Keratinocyte (primary cell): ENCODE measurements around the gene MTA1. TPM values are rescaled to one million over a fixed set of nuclear protein-coding genes. Genes with fewer than 3 reads are reported as not detected.

ENCODE experiments used
- DNase-seq: peaks from one replicate; pipeline ENCODE4 v3.0.0-alpha.2; 2011; ENCODE audit warnings: low read depth, missing footprints, low spot score
- FAIRE-seq: peaks from 2 replicates; lab custom pipeline; 2011; peaks lifted over from hg19 to GRCh38; lab: Jason Lieb, UNC
- H2AFZ ChIP-seq: 2 replicates; pipeline ENCODE4 v1.6.0; 2012; ENCODE audit warnings: low read length, control low read depth, inconsistent platforms; ENCODE audit not compliant: control insufficient read depth
- H3K27ac ChIP-seq: 2 replicates; pipeline ENCODE4 v1.5.1; 2011; ENCODE audit warnings: low read length; ENCODE audit not compliant: control insufficient read depth, insufficient read depth
- H3K27me3 ChIP-seq: 3 replicates; pipeline ENCODE4 v1.6.0; 2011; ENCODE audit warnings: low read length; ENCODE audit not compliant: control insufficient read depth, insufficient read depth; ENCODE audit errors: extremely low read depth
- H3K36me3 ChIP-seq, 2 experiments: 2 replicates in 1 of 2; 3 replicates in 1 of 2; pipeline ENCODE4 v1.5.1; 2011; ENCODE audit warnings: low read length in 2 of 2, mild to moderate bottlenecking in 1 of 2; ENCODE audit not compliant: control insufficient read depth in 2 of 2, insufficient read depth in 2 of 2; ENCODE audit errors: extremely low read depth in 1 of 2
- H3K4me1 ChIP-seq: 3 replicates; pipeline ENCODE4 v1.5.1; 2011; ENCODE audit warnings: low read length; ENCODE audit not compliant: control insufficient read depth, insufficient read depth; ENCODE audit errors: extremely low read depth
- H3K4me2 ChIP-seq: 3 replicates; pipeline ENCODE4 v1.6.0; 2011; ENCODE audit warnings: low read depth, low read length; ENCODE audit not compliant: control insufficient read depth, insufficient read depth; ENCODE audit errors: extremely low read depth
- H3K4me3 ChIP-seq, 3 experiments: fragments of 200-600 bp in 1 of 3; sonication (generic) in 1 of 3; 2 replicates in 2 of 3; 3 replicates in 1 of 3; pipeline ENCODE4 v1.5.1; 2011 to 2016; ENCODE audit warnings: low read length in 3 of 3, mild to moderate bottlenecking in 3 of 3, control low read depth in 2 of 3, inconsistent platforms in 1 of 3, low read depth in 1 of 3, mixed read lengths in 1 of 3, mixed run types in 1 of 3, moderate library complexity in 1 of 3; ENCODE audit not compliant: control insufficient read depth in 2 of 3, insufficient read depth in 2 of 3; ENCODE audit errors: extremely low read depth in 1 of 3
- H3K79me2 ChIP-seq: 2 replicates; pipeline ENCODE4 v1.6.0; 2012; ENCODE audit warnings: low read length; ENCODE audit not compliant: control insufficient read depth, insufficient read depth
- H3K9ac ChIP-seq: 3 replicates; pipeline ENCODE4 v1.6.0; 2011; ENCODE audit warnings: low read length; ENCODE audit not compliant: control insufficient read depth, insufficient read depth; ENCODE audit errors: extremely low read depth
- H3K9me1 ChIP-seq: 3 replicates; pipeline ENCODE4 v1.6.0; 2011; ENCODE audit warnings: low read length; ENCODE audit not compliant: control insufficient read depth, insufficient read depth; ENCODE audit errors: extremely low read depth
- H3K9me3 ChIP-seq: 2 replicates; pipeline ENCODE4 v1.5.1; 2012; ENCODE audit warnings: low read depth, low read length; ENCODE audit not compliant: control insufficient read depth
- H4K20me1 ChIP-seq: 3 replicates; pipeline ENCODE4 v1.6.0; 2011; ENCODE audit warnings: low read length; ENCODE audit not compliant: control insufficient read depth, insufficient read depth; ENCODE audit errors: extremely low read depth
- EZH2 ChIP-seq: IDR thresholded peaks from one replicate; pipeline ENCODE4 v1.6.1; 2012; ENCODE audit warnings: inconsistent platforms, mild to moderate bottlenecking, low read length, moderate library complexity
- dilution Hi-C: fragments of 300-500 bp; cut with MboI; formaldehyde crosslinking; loops from one replicate; pipeline ENCODE4 v1.7.0; 2020; ENCODE audit warnings: low sequenced_read_pairs; ENCODE audit not compliant: extremely low pct_ligation_motif_present
- polyA plus RNA-seq, 5 experiments: library from polyadenylated mRNA; depleted of rRNA in 3 of 5; stranded (reverse) in 3 of 5; stranded (forward) in 1 of 5; unstranded in 1 of 5; fragments of >200 nt; gene quantifications; 1 replicate in 1 of 5; 2 replicates in 3 of 5; 3 replicates in 1 of 5; pipeline versions ENCODE4 v1.2.1 to v1.2.3, GENCODE V29; 2011 to 2012; ENCODE audit warnings: missing spikeins in 2 of 5, low read depth in 1 of 5, low replicate concordance in 1 of 5
- TF ChIP-seq, protein P1 (sequence below), 3 experiments: IDR thresholded peaks in 1 of 3; conservative IDR thresholded peaks in 1 of 3; optimal IDR thresholded peaks in 1 of 3; 2 replicates in 2 of 3; 3 replicates in 1 of 3; pipeline versions ENCODE3 to v1.5.1; 2011; ENCODE audit warnings: low read length in 3 of 3, mild to moderate bottlenecking in 3 of 3, moderate library complexity in 2 of 3, control low read depth in 1 of 3, inconsistent platforms in 1 of 3; ENCODE audit not compliant: insufficient read depth in 2 of 3; ENCODE audit errors: extremely low read depth in 1 of 3

Gene MTA1
- polyA plus RNA-seq, 1 donor (not counting 4 experiments of a cell fraction or from before 2014, with no cell fraction given) = 33.6 TPM

GRCh38 chr14:105450864-105451720, 31.5 kb downstream of the MTA1 start:
- TF ChIP-seq, protein P1, sequence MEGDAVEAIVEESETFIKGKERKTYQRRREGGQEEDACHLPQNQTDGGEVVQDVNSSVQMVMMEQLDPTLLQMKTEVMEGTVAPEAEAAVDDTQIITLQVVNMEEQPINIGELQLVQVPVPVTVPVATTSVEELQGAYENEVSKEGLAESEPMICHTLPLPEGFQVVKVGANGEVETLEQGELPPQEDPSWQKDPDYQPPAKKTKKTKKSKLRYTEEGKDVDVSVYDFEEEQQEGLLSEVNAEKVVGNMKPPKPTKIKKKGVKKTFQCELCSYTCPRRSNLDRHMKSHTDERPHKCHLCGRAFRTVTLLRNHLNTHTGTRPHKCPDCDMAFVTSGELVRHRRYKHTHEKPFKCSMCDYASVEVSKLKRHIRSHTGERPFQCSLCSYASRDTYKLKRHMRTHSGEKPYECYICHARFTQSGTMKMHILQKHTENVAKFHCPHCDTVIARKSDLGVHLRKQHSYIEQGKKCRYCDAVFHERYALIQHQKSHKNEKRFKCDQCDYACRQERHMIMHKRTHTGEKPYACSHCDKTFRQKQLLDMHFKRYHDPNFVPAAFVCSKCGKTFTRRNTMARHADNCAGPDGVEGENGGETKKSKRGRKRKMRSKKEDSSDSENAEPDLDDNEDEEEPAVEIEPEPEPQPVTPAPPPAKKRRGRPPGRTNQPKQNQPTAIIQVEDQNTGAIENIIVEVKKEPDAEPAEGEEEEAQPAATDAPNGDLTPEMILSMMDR (optimal IDR thresholded peaks at IDR 0.05 in 1 of 3, IDR thresholded peaks at IDR 0.05 in 1 of 3, conservative IDR thresholded peaks at IDR 0.05 in 1 of 3; ENCODE audit: extremely low read depth in 1 of 3, insufficient read depth in 2 of 3, low read length in 3 of 3) = no peak
- TF ChIP-seq EZH2 = no peak
- Histone ChIP-seq H3K27me3 (no peaks in the 10 kb centered on the region), H2AFZ (no peak overlapping the region), H3K79me2 (peaks cover 13% of the 10 kb centered on the region), H3K9ac (no peak overlapping the region), H3K27ac (no peak overlapping the region), H3K9me3 (no peaks in the 10 kb centered on the region), H4K20me1 (peaks cover 2% of the 10 kb centered on the region), H3K4me3 (no peak overlapping the region), H3K4me2 (no peak overlapping the region), H3K9me1 (no peaks in the 10 kb centered on the region), H3K36me3 (peaks cover 13 to 30% of the 10 kb centered on the region in 2 experiments), H3K4me1 (no peaks in the 10 kb centered on the region)
- DNase-seq = no peak
- FAIRE-seq = no peak
- dilution Hi-C loops = no loop called here

- Histone ChIP-seq H3K27me3 (no peaks in the 10 kb centered on the region), H3K9me3 (no peaks in the 10 kb centered on the region), H3K4me3 (no peak overlapping the region), H3K9me1 (no peaks in the 10 kb centered on the region), H3K9ac (no peak overlapping the region), H2AFZ (no peak overlapping the region), H3K27ac (no peak overlapping the region), H3K36me3 (peaks cover 16 to 40% of the 10 kb centered on the region in 2 experiments), H3K4me2 (no peak overlapping the region), H4K20me1 (no peaks in the 10 kb centered on the region), H3K4me1 (no peaks in the 10 kb centered on the region), H3K79me2 (peaks cover 3% of the 10 kb centered on the region)
- no peak for FAIRE-seq
- TF ChIP-seq EZH2 = no peak
- TF ChIP-seq, protein P1 (optimal IDR thresholded peaks at IDR 0.05 in 1 of 3, IDR thresholded peaks at IDR 0.05 in 1 of 3, conservative IDR thresholded peaks at IDR 0.05 in 1 of 3; ENCODE audit: extremely low read depth in 1 of 3, insufficient read depth in 2 of 3, low read length in 3 of 3) = no peak
- dilution Hi-C loops = no loop called here
- no peak for DNase-seq
Observed at GRCh38 chr14:105452963-105453362, 33.3 kb downstream of the MTA1 start.
